ENCODE data around the gene CAMK2D. TPM values are rescaled to one million over a fixed set of nuclear protein-coding genes. Genes with fewer than 3 reads are reported as not detected.

The CAMK2D gene
- total and polyA plus RNA-seq, 4 experiments from 2014 or later: 15.5 to 36.4 (median 24.0) TPM

GRCh38 chr4:113531572-113531971 lies 230.0 kb downstream of the CAMK2D start:
- no peaks in the 10 kb centered on the region for H3K36me3 ChIP-seq (ENCODE audit: insufficient read depth, low read length)
- no peak overlapping the region for H3K4me3 ChIP-seq (ENCODE audit: low read length in 2 of 2)
- DNase-seq: no peak
- Mint-ChIP-seq H3K27me3 (no peaks in the 10 kb centered on the region), H3K27ac (no peak overlapping the region), H3K4me1 (no peaks in the 10 kb centered on the region), H3K36me3 (peaks cover 47 to 53% of the 10 kb centered on the region in 2 donors), H3K9me3 (no peaks in the 10 kb centered on the region), H3K4me3 (no peak overlapping the region)
- H3K9me3 ChIP-seq (ENCODE audit: control insufficient read depth in 1 of 2, low read length in 2 of 2): no peaks in the 10 kb centered on the region
- H3K4me1 ChIP-seq (ENCODE audit: insufficient read depth, low read length): no peaks in the 10 kb centered on the region
- POLR2A ChIA-PET (ENCODE audit: partially characterized antibody): no interaction called here
- intact Hi-C loops (cut with micrococcal nuclease): no loop called here
- CTCF ChIA-PET (ENCODE audit: partially characterized antibody): interaction anchor here (1.0 kb wide), 1 partner anchor 16 kb away, joined by 4 read pairs; no protein-coding TSS in a partner anchor
- no peaks in the 10 kb centered on the region for H3K27me3 ChIP-seq (ENCODE audit: insufficient read depth, low read length)
- H3K27ac ChIP-seq (ENCODE audit: low read depth, low read length): no peak overlapping the region

- intact Hi-C loops (cut with micrococcal nuclease): no loop called here
- no peaks in the 10 kb centered on the region for H3K9me3 ChIP-seq (ENCODE audit: control insufficient read depth in 1 of 2, low read length in 2 of 2)
- Mint-ChIP-seq H3K4me1 (no peaks in the 10 kb centered on the region), H3K4me3 (no peak overlapping the region), H3K27ac (peak overlapping the region in 1 of 7 donors; percentile 55), H3K9me3 (no peaks in the 10 kb centered on the region), H3K36me3 (peaks cover 56 to 66% of the 10 kb centered on the region in 2 donors), H3K27me3 (no peaks in the 10 kb centered on the region)
- peaks cover 7% of the 10 kb centered on the region for H3K36me3 ChIP-seq (ENCODE audit: insufficient read depth, low read length)
- ChIA-PET POLR2A (ENCODE audit: partially characterized antibody) (no interaction called here), CTCF (ENCODE audit: partially characterized antibody) (no interaction called here)
- H3K27me3 ChIP-seq (ENCODE audit: insufficient read depth, low read length): no peaks in the 10 kb centered on the region
- H3K4me3 ChIP-seq (ENCODE audit: low read length in 2 of 2): no peak overlapping the region
- no peak overlapping the region for H3K27ac ChIP-seq (ENCODE audit: low read depth, low read length)
- no peaks in the 10 kb centered on the region for H3K4me1 ChIP-seq (ENCODE audit: insufficient read depth, low read length)
- no peak for DNase-seq
These were observed 233.1 kb downstream of the CAMK2D start for GRCh38 chr4:113528395-113528794.

- Histone ChIP-seq H3K9me3 (ENCODE audit: control insufficient read depth in 1 of 2, low read length in 2 of 2) (no peaks in the 10 kb centered on the region), H3K4me1 (ENCODE audit: insufficient read depth, low read length) (no peaks in the 10 kb centered on the region), H3K27ac (ENCODE audit: low read depth, low read length) (no peak overlapping the region), H3K36me3 (ENCODE audit: insufficient read depth, low read length) (peaks cover 7% of the 10 kb centered on the region), H3K27me3 (ENCODE audit: insufficient read depth, low read length) (no peaks in the 10 kb centered on the region), H3K4me3 (ENCODE audit: low read length in 2 of 2) (no peak overlapping the region)
- H3K27ac Mint-ChIP-seq: no peak overlapping the region
- intact Hi-C loops (cut with micrococcal nuclease): no loop called here
- POLR2A ChIA-PET (ENCODE audit: partially characterized antibody): no interaction called here
- no peak for DNase-seq
- H3K4me3 Mint-ChIP-seq: no peak overlapping the region
- H3K27me3 Mint-ChIP-seq: no peaks in the 10 kb centered on the region
- CTCF ChIA-PET (ENCODE audit: partially characterized antibody): no interaction called here
- H3K9me3 Mint-ChIP-seq: no peaks in the 10 kb centered on the region
- no peaks in the 10 kb centered on the region for H3K4me1 Mint-ChIP-seq
- H3K36me3 Mint-ChIP-seq: peaks cover 55 to 67% of the 10 kb centered on the region in 2 donors
These were observed 236.0 kb downstream of the CAMK2D start for GRCh38 chr4:113525521-113525920.

GRCh38 chr4:113524505-113525186 lies 236.9 kb downstream of the CAMK2D start:
- H3K36me3 ChIP-seq (ENCODE audit: insufficient read depth, low read length): peaks cover 7% of the 10 kb centered on the region
- no peaks in the 10 kb centered on the region for H3K4me1 Mint-ChIP-seq
- H3K9me3 ChIP-seq (ENCODE audit: control insufficient read depth in 1 of 2, low read length in 2 of 2): no peaks in the 10 kb centered on the region
- H3K27ac Mint-ChIP-seq: no peak overlapping the region
- H3K4me3 ChIP-seq (ENCODE audit: low read length in 2 of 2): no peak overlapping the region
- no peaks in the 10 kb centered on the region for H3K27me3 Mint-ChIP-seq
- ChIA-PET POLR2A (ENCODE audit: partially characterized antibody) (no interaction called here), CTCF (ENCODE audit: partially characterized antibody) (no interaction called here)
- no peak overlapping the region for H3K4me3 Mint-ChIP-seq
- intact Hi-C loops (cut with micrococcal nuclease): no loop called here
- H3K27me3 ChIP-seq (ENCODE audit: insufficient read depth, low read length): no peaks in the 10 kb centered on the region
- no peak for DNase-seq
- no peaks in the 10 kb centered on the region for H3K4me1 ChIP-seq (ENCODE audit: insufficient read depth, low read length)
- no peak overlapping the region for H3K27ac ChIP-seq (ENCODE audit: low read depth, low read length)
- peaks cover 54 to 63% of the 10 kb centered on the region in 2 donors for H3K36me3 Mint-ChIP-seq
- H3K9me3 Mint-ChIP-seq: no peaks in the 10 kb centered on the region

GRCh38 chr4:113524096-113524495 lies 237.4 kb downstream of the CAMK2D start:
- CTCF ChIA-PET (ENCODE audit: partially characterized antibody): no interaction called here
- H3K27ac Mint-ChIP-seq: no peak overlapping the region
- no peaks in the 10 kb centered on the region for H3K9me3 ChIP-seq (ENCODE audit: control insufficient read depth in 1 of 2, low read length in 2 of 2)
- H3K27me3 Mint-ChIP-seq: no peaks in the 10 kb centered on the region
- intact Hi-C loops (cut with micrococcal nuclease): no loop called here
- H3K9me3 Mint-ChIP-seq: no peaks in the 10 kb centered on the region
- no peaks in the 10 kb centered on the region for H3K27me3 ChIP-seq (ENCODE audit: insufficient read depth, low read length)
- H3K36me3 ChIP-seq (ENCODE audit: insufficient read depth, low read length): peaks cover 7% of the 10 kb centered on the region
- H3K4me3 ChIP-seq (ENCODE audit: low read length in 2 of 2): no peak overlapping the region
- no peak for DNase-seq
- H3K4me3 Mint-ChIP-seq: no peak overlapping the region
- no peaks in the 10 kb centered on the region for H3K4me1 Mint-ChIP-seq
- peaks cover 53 to 64% of the 10 kb centered on the region in 2 donors for H3K36me3 Mint-ChIP-seq
- H3K4me1 ChIP-seq (ENCODE audit: insufficient read depth, low read length): no peaks in the 10 kb centered on the region
- no peak overlapping the region for H3K27ac ChIP-seq (ENCODE audit: low read depth, low read length)
- POLR2A ChIA-PET (ENCODE audit: partially characterized antibody): no interaction called here

- H3K9me3 ChIP-seq (ENCODE audit: control insufficient read depth in 1 of 2, low read length in 2 of 2): no peaks in the 10 kb centered on the region
- no peaks in the 10 kb centered on the region for H3K4me1 ChIP-seq (ENCODE audit: insufficient read depth, low read length)
- ChIA-PET CTCF (ENCODE audit: partially characterized antibody) (no interaction called here), POLR2A (ENCODE audit: partially characterized antibody) (no interaction called here)
- H3K4me3 ChIP-seq (ENCODE audit: low read length in 2 of 2): no peak overlapping the region
- peaks cover 7% of the 10 kb centered on the region for H3K36me3 ChIP-seq (ENCODE audit: insufficient read depth, low read length)
- Mint-ChIP-seq H3K27me3 (no peaks in the 10 kb centered on the region), H3K27ac (peak overlapping the region in 1 of 7 donors; percentile 33), H3K4me3 (no peak overlapping the region), H3K9me3 (no peaks in the 10 kb centered on the region), H3K4me1 (no peaks in the 10 kb centered on the region), H3K36me3 (peaks cover 56 to 64% of the 10 kb centered on the region in 2 donors)
- no peak overlapping the region for H3K27ac ChIP-seq (ENCODE audit: low read depth, low read length)
- H3K27me3 ChIP-seq (ENCODE audit: insufficient read depth, low read length): no peaks in the 10 kb centered on the region
- DNase-seq: no peak
- intact Hi-C loops (cut with micrococcal nuclease): no loop called here
These were observed 239.1 kb downstream of the CAMK2D start for GRCh38 chr4:113522433-113522832.

- CTCF ChIA-PET (ENCODE audit: partially characterized antibody): no interaction called here
- H3K9me3 Mint-ChIP-seq: no peaks in the 10 kb centered on the region
- peaks cover 55 to 64% of the 10 kb centered on the region in 2 donors for H3K36me3 Mint-ChIP-seq
- H3K27ac Mint-ChIP-seq: peak overlapping the region in 1 of 7 donors; percentile 8
- DNase-seq: no peak
- POLR2A ChIA-PET (ENCODE audit: partially characterized antibody): no interaction called here
- H3K27me3 Mint-ChIP-seq: no peaks in the 10 kb centered on the region
- intact Hi-C loops (cut with micrococcal nuclease): no loop called here
- Histone ChIP-seq H3K4me1 (ENCODE audit: insufficient read depth, low read length) (no peaks in the 10 kb centered on the region), H3K27ac (ENCODE audit: low read depth, low read length) (no peak overlapping the region), H3K9me3 (ENCODE audit: control insufficient read depth in 1 of 2, low read length in 2 of 2) (no peaks in the 10 kb centered on the region), H3K27me3 (ENCODE audit: insufficient read depth, low read length) (no peaks in the 10 kb centered on the region), H3K36me3 (ENCODE audit: insufficient read depth, low read length) (peaks cover 26% of the 10 kb centered on the region), H3K4me3 (ENCODE audit: low read length in 2 of 2) (no peak overlapping the region)
- no peak overlapping the region for H3K4me3 Mint-ChIP-seq
- H3K4me1 Mint-ChIP-seq: no peaks in the 10 kb centered on the region
These were observed 248.2 kb downstream of the CAMK2D start for GRCh38 chr4:113513382-113513781.

Measured in CD4-positive, alpha-beta memory T cell (primary cell).